Prostate gland (tissue), 2 donors: ENCODE results near the gene SYCE3. TPM values are rescaled to one million over a fixed set of nuclear protein-coding genes. Genes with fewer than 3 reads are reported as not detected.
"Not testable (repeated sequence)": the region's sequence is repeated elsewhere in the genome, so short reads cannot be mapped to it uniquely, and the experiment has no call there.

Experiments used
- DNase-seq: peaks from one replicate; pipeline ENCODE4 v3.0.0-alpha.2; 2019; ENCODE audit warnings: low spot score
- H3K27ac ChIP-seq, 2 donors: fragments of 200-600 bp; sonication (generic); 2 replicates each; pipeline ENCODE4 v1.5.1; 2017 to 2019
- H3K27me3 ChIP-seq: fragments of 200-600 bp; sonication (generic); replicated peaks from 2 replicates; pipeline ENCODE4 v1.5.1; 2019; ENCODE audit not compliant: insufficient read depth
- H3K36me3 ChIP-seq, 2 donors: fragments of 200-600 bp; sonication (generic); 1 replicate in 1 of 2; 2 replicates in 1 of 2; pipeline versions ENCODE4 v1.5.1 to v1.8.1; 2017 to 2019
- H3K4me1 ChIP-seq: fragments of 200-600 bp; sonication (generic); replicated peaks from 2 replicates; pipeline ENCODE4 v1.5.1; 2019
- H3K4me3 ChIP-seq, 2 donors: fragments of 200-600 bp; sonication (generic); 2 replicates each; pipeline ENCODE4 v1.5.1; 2017 to 2019
- H3K9me3 ChIP-seq: fragments of 200-600 bp; sonication (generic); 2 replicates; pipeline ENCODE4 v1.5.1; 2017
- CTCF ChIP-seq, 4 experiments: fragments of 200-600 bp in 2 of 4; fragments of 450-650 bp in 2 of 4; sonication (generic) in 2 of 4; IDR thresholded peaks; 1 replicate in 3 of 4; 2 replicates in 1 of 4; pipeline ENCODE4 v1.5.1; 2016 to 2019; ENCODE audit warnings: antibody characterized with exemption in 4 of 4, mild to moderate bottlenecking in 2 of 4, moderate library complexity in 2 of 4
- POLR2A ChIP-seq: fragments of 450-650 bp; IDR thresholded peaks from one replicate; pipeline ENCODE4 v1.6.1; 2016; ENCODE audit warnings: antibody characterized with exemption, mild to moderate bottlenecking
- POLR2AphosphoS5 ChIP-seq: sonication (generic); formaldehyde crosslinking; IDR thresholded peaks from one replicate; pipeline ENCODE4 v1.6.1; 2017; ENCODE audit warnings: antibody characterized with exemption
- WGBS: methylation state at CpG from one replicate; pipeline ENCODE4 v1.1.5; 2018; 5-methylcytosine and 5-hydroxymethylcytosine counted together
- intact Hi-C: fragments of 100-400 bp; cut with DNase I; formaldehyde crosslinking; loops from one replicate; pipeline ENCODE4 v1.14.2; 2022
- total RNA-seq, 2 donors: library from RNA; depleted of rRNA; stranded (reverse); fragments of >200 nt; gene quantifications; one replicate each; pipeline ENCODE4 v1.1.0, GENCODE V29; 2016

The SYCE3 gene
- total RNA-seq, 2 donors from 2014 or later = 10.2 TPM; not detected in 1

GRCh38 chr22:50610041-50610451, 47.3 kb upstream of the SYCE3 start:
- no peak for TF ChIP-seq CTCF (IDR thresholded peaks at IDR 0.05)
- no peak for TF ChIP-seq POLR2A
- no peak for TF ChIP-seq POLR2AphosphoS5
- no peaks in the 10 kb centered on the region for H3K36me3 ChIP-seq
- no peaks in the 10 kb centered on the region for H3K27me3 ChIP-seq
- H3K4me1 ChIP-seq = no peaks in the 10 kb centered on the region
- intact Hi-C loops = no loop called here
- H3K4me3 ChIP-seq = no peak overlapping the region
- no peaks in the 10 kb centered on the region for H3K9me3 ChIP-seq
- WGBS = 90% methylated on average over 11 of the region's 11 CpGs
- no peak overlapping the region for H3K27ac ChIP-seq
- DNase-seq = no peak

DNA sequence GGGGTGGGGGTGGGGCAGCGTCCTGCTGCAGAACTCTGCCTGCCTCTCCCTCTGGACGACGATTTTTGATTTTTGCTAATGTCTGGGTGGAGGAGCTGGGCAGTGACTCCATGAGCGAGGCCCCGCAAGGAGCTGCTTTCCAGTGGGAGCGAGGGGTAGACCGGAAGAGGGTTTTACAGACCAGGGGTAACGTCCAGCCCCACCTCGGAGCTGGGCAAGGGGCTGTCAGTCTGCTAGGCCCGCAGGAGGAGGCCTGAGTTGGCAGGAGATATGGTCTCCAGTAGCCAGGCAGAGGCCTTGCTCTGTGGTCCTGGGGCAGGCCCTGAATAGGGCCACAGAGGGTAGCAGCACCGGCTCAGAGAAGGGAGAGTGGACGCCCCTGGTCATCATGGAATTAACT, 46.9 kb upstream of the SYCE3 start:
- intact Hi-C loops = no loop called here
- H3K9me3 ChIP-seq = no peaks in the 10 kb centered on the region
- no peak for DNase-seq
- H3K4me3 ChIP-seq = no peak overlapping the region
- H3K4me1 ChIP-seq = no peaks in the 10 kb centered on the region
- no peaks in the 10 kb centered on the region for H3K36me3 ChIP-seq
- H3K27me3 ChIP-seq = no peaks in the 10 kb centered on the region
- no peak overlapping the region for H3K27ac ChIP-seq
- TF ChIP-seq POLR2A (no peak), CTCF (IDR thresholded peaks at IDR 0.05) (no peak), POLR2AphosphoS5 (no peak)
- WGBS = 77% methylated on average over 12 of the region's 12 CpGs

- intact Hi-C loops = no loop called here
- Histone ChIP-seq H3K27ac (no peak overlapping the region), H3K9me3 (no peaks in the 10 kb centered on the region), H3K36me3 (no peaks in the 10 kb centered on the region), H3K4me3 (no peak overlapping the region), H3K27me3 (no peaks in the 10 kb centered on the region), H3K4me1 (no peaks in the 10 kb centered on the region)
- 90% methylated on average over 10 of the region's 10 CpGs for WGBS
- no peak for TF ChIP-seq POLR2A
- no peak for TF ChIP-seq POLR2AphosphoS5
- TF ChIP-seq CTCF (IDR thresholded peaks at IDR 0.05) = no peak
- DNase-seq = no peak
Measured at GRCh38 chr22:50608996-50609395, 46.3 kb upstream of the SYCE3 start.

DNA sequence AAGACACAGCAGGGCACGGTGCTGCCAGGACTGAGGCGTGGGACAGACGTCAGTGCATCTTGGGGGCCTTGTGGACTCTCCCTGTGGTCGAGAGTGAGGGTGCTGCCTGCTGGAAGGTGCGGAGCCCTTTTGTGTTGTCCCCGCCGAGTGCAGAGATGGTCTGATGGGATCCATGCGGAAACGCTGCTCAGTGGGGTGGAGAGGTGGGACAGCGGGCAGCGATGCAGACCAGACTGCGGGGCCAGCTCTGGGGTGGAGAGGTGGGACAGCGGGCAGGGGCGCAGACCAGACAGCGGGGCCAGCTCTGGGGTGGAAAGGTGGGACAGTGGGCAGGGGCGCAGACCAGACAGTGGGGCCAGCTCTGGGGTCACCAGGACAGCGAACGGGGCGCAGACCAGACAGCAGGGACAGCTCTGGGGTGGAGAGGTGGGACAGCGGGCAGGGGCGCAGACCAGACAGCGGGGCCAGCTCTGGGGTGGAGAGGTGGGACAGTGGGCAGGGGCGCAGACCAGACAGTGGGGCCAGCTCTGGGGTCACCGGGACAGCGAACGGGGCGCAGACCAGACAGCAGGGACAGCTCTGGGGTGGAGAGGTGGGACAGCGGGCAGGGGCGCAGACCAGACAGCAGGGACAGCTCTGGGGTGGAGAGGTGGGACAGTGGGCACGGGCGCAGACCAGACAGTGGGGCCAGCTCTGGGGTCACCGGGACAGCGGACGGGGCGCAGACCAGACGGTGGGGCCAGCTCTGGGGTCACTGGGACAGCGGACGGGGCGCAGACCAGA, 45.5 kb upstream of the SYCE3 start:
- H3K4me3 ChIP-seq, H3K36me3 ChIP-seq, DNase-seq, intact Hi-C loops, H3K27ac ChIP-seq, H3K27me3 ChIP-seq, H3K9me3 ChIP-seq, H3K4me1 ChIP-seq: not testable (repeated sequence)
- WGBS = 81% methylated on average over 39 of the region's 39 CpGs

DNA sequence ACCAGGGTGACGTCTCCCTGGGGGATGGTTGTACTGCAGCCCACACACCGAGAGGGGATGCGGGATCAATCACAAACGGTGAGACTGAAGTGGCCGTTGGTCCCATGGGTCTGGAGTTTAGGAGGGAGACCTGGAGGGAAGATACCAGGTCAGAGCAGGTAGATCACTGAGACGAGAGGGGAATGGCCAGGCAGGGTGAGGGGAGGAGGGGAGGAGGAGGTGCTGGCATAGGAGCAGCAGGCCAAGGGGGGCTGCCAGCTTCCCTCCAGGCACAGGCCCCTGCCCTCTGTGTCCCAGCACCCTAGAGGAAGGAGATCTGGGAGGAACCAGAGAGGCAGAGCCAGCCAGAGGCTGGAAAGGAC, 44.9 kb upstream of the SYCE3 start:
- H3K27ac ChIP-seq = no peak overlapping the region
- no peaks in the 10 kb centered on the region for H3K4me1 ChIP-seq
- H3K27me3 ChIP-seq = no peaks in the 10 kb centered on the region
- no peak for TF ChIP-seq CTCF (IDR thresholded peaks at IDR 0.05)
- no peak for TF ChIP-seq POLR2AphosphoS5
- no peak for TF ChIP-seq POLR2A
- no peak for DNase-seq
- no peaks in the 10 kb centered on the region for H3K9me3 ChIP-seq
- intact Hi-C loops = no loop called here
- H3K4me3 ChIP-seq = no peak overlapping the region
- no peaks in the 10 kb centered on the region for H3K36me3 ChIP-seq
- 56% methylated on average over 6 of the region's 6 CpGs for WGBS
